Endothelial cell of umbilical vein (primary cell): ENCODE data around the gene DIP2C.

ENCODE experiments used
- EZH2 ChIP-seq: IDR thresholded peaks from 2 replicates; pipeline ENCODE4 v1.6.1; 2012; ENCODE audit warnings: borderline replicate concordance, low read depth, mild to moderate bottlenecking, moderate library complexity, low read length, inconsistent platforms; ENCODE audit not compliant: severe bottlenecking
- FOS ChIP-seq: IDR thresholded peaks from 2 replicates; pipeline ENCODE4 v1.6.1; 2011; ENCODE audit warnings: mild to moderate bottlenecking, low read length, moderate library complexity, borderline replicate concordance; ENCODE audit not compliant: insufficient read depth
- POLR2A ChIP-seq: IDR thresholded peaks from 2 replicates; pipeline ENCODE4 v1.6.1; 2012; ENCODE audit warnings: low read depth, mild to moderate bottlenecking, control low read depth, low read length
- TF ChIP-seq, protein P1 (sequence below), 2 donors: IDR thresholded peaks; 1 replicate in 1 of 2; 2 replicates in 1 of 2; pipeline ENCODE4 v1.5.1; 2011; ENCODE audit warnings: low read length in 2 of 2, mild to moderate bottlenecking in 2 of 2, moderate library complexity in 2 of 2, control low read depth in 1 of 2, inconsistent platforms in 1 of 2, low read depth in 1 of 2; ENCODE audit not compliant: insufficient read depth in 1 of 2; ENCODE audit errors: extremely low read depth in 1 of 2

DNA sequence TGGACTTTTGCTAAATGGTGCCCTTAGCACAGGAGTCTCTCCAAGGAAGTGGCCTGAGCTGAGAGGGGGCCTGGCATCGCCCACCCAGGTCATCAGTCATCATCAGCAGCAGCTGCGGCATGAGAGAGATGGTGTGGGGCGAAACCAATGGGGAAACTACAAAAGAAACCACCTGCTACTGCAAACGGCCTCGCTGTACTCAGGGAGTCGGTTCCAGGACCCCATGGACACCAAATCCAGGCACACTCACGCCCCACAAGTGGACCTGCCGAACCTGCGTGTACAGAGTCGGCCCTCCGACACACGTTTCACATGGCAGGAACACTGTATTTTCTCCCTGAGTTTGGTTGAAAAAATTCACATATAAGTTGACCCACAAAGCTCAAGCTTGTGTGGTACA is 37.8 kb downstream of the DIP2C start:
- TF ChIP-seq, protein P1, sequence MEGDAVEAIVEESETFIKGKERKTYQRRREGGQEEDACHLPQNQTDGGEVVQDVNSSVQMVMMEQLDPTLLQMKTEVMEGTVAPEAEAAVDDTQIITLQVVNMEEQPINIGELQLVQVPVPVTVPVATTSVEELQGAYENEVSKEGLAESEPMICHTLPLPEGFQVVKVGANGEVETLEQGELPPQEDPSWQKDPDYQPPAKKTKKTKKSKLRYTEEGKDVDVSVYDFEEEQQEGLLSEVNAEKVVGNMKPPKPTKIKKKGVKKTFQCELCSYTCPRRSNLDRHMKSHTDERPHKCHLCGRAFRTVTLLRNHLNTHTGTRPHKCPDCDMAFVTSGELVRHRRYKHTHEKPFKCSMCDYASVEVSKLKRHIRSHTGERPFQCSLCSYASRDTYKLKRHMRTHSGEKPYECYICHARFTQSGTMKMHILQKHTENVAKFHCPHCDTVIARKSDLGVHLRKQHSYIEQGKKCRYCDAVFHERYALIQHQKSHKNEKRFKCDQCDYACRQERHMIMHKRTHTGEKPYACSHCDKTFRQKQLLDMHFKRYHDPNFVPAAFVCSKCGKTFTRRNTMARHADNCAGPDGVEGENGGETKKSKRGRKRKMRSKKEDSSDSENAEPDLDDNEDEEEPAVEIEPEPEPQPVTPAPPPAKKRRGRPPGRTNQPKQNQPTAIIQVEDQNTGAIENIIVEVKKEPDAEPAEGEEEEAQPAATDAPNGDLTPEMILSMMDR (IDR thresholded peaks at IDR 0.05; ENCODE audit: extremely low read depth in 1 of 2, insufficient read depth in 1 of 2, low read depth in 1 of 2, low read length in 2 of 2), result no peak
- TF ChIP-seq POLR2A, result no peak
- no peak for TF ChIP-seq FOS
- no peak for TF ChIP-seq EZH2
